AG08396 (cell line): ENCODE data around the gene SIPA1L3.
"Not testable (repeated sequence)": the region's sequence is repeated elsewhere in the genome, so short reads cannot be mapped to it uniquely, and the experiment has no call there.

Experiments used
- DNase-seq: peaks from one replicate; pipeline ENCODE4 v3.0.0; 2012; ENCODE audit warnings: low spot score, mixed read lengths

Gene SIPA1L3

DNA sequence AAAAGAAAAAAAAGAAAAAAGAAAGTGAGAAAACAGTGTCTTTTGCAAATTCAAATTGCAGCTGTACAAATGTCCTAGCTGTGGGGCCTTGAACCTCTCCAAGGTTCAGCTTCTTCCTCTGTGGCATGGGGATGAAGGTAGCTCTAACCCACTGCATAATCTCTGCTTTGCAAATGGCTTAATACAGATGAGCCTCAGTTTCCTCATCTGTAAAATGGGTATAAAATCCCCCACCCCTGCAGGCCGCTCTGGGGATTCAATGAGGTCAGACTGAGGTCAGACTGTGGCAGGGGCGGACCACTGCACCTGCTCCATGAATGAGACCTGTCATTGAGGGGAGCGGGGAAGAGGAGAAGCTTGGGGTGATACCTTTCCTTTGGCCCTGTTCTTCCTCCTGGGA is 311.2 kb downstream of the SIPA1L3 start:
- no peak for DNase-seq

DNA sequence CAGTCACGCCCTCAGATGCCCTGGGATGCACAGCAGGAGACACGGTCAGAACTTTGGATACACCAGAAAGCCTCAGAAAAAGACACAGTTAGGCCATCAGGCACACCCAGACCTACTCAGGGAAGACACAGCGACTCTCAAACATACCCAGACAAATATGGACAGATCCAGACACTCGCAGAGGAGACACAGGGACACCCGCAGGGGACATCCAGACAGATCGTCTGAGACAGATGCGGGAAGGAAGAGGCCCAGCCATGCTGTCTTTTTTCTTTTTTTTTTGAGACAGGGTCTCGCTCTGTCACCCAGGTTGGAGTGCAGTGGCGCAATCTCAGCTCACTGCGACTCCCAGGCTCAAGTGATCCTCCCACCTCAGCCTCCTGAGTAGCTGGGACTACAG is 312.2 kb downstream of the SIPA1L3 start:
- no peak for DNase-seq

DNA sequence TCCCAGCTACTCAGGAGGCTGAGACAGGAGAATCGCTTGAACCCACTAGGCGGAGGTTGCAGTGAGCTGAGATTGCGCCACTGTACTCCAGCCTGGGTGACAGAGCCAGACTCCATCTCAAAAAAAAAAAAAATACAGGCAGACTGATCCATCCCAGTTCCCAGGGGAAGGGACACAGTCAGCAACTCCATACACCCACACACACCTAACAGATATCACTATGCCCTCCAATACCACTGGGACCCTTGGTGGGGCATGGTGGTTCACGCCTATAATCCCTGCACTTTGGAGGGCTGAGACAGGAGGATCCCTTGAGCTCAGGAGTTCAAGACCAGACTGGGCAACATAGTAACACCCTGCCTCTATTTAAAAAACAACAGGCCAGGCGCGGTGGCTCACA is 314.4 kb downstream of the SIPA1L3 start:
- DNase-seq = no peak

DNA sequence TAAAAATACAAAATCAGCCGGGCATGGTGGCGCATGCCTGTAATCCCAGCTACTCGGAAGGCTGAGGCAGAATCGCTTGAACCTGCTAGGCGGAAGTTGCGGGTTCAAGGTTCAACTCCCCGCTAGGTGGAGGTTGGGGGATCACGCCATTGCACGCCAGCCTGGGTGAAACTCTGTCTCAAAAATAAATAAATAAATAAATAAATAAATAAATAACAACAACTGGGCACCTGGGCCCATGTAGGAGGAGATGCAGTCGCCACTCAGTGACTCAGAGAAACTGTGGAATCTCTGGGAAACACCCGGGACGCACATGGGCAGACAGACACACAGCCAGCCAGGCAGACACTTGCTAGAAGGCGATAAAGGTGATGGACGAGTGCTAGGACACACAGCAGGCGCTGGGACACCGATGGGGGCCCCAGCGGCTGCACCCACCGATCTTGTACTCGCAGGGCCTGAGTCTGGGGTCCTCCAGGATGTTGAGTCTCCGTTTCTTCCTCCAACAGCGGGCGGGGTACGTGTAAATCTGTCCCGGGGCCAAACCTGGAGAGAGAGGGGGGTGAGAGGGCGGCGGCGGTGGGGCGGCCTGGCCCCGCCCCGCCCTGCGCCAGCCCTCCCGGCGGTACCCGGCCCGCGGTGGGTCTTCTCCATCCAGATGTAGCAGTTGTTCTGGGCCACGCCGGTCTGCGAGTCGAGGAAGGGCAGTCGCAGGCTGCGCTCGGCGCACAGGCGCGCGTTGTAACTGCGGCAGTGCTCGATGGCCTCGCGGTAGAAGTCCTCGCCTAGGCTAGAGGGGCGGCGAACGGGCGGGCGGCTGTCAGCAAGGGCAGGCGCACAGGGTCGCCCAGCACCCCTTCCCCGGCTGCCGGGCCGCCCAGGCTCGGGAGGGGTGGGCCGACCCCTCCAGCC is 315.2 kb downstream of the SIPA1L3 start:
- DNase-seq = no peak

DNA sequence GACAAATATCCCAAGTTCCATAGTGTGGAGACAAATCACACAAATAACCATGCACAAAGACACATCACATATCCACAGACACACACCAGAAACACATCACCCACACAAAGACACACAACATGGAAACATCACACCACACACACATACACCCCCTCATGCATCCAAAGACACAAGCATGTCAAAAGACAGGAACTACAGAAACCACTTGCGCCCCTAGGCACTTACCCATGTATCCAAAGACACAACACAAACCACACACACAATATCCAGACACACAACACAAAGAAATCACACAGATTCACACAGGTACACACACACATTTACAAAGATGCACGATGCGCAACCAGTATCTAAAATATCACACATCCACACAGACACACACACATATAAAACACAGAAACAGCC is 316.1 kb downstream of the SIPA1L3 start:
- no peak for DNase-seq

DNA sequence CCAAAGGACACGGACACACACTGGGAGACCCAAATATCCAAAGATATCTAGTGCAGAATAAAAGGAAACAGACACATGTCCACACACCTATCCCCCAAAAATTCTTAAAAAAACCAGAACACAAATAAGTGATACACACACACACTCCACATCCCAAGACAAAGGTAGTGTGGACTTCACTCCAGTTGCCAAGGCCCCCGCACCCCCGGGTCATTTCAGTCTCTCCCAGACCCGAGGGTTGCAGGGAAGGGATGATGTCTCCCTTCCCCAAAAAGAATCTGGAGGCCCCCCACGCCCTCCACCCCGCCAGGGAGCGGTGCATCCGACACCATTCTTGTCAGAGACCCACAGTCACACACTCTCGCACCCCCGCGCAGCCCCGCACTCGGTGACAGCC is 316.6 kb downstream of the SIPA1L3 start:
- no peak for DNase-seq

DNA sequence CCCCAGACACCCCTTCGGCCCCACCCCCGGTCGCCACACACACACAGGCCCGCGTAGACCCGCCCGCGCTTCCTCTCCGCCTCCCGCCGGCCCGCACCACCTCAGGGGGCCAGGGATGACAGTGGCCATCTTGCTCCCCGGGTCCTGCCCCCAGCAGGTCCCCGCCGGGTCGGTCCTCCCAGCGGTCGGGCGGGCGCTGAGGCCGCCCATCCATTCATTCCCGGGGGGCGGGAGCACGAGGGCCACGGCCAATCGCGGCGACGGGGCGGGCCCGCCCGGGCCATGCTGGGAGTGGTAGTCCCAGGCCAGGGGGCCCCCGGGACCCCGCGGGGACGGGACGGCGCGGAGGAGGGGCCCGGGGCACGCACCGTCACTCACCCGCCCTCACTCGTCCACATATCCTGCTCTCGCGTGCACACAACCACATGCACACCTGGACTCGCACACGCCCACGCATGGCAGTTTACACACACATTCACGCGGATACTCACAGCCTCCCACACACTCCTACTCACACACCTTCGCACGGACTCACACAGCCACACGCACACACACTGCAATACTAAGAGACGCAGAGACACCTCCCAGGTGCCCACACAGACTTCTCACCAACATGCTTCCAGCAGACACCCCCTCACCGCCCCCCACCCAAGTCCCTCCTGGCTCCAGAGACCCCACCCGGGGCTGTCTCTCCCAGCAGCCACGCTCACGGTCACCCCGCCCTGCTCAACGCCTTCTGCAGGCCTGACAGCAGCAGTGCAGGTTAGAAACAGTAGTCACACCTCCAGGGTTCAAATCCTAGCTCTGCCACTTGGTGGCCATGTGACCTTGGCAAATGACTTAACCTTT is 317.2 kb downstream of the SIPA1L3 start, which contains the start of gene DPF1:
DPF1 (minus strand) TSS at position 209 of the 849 bp plus-strand sequence; CDS start at position 129, 80 bp downstream.
- peak; percentile 97 for DNase-seq

DNA sequence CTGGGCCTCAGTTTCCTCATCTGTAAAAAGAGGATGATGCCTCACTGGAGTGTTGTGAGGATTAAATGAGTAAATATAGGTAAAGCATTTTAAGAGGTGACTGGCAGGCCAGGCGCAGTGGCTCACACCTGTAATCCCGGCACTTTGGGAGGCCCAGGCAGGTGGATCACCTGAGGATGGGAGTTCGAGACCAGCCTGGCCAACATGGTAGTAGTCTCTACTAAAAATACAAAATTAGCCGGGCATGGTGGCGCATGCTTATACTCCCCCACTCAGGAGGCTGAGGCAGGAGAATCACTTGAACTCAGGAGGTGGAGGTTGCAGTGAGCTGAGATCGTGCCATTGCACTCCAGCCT is 317.8 kb downstream of the SIPA1L3 start:
- DNase-seq = not testable (repeated sequence)

DNA sequence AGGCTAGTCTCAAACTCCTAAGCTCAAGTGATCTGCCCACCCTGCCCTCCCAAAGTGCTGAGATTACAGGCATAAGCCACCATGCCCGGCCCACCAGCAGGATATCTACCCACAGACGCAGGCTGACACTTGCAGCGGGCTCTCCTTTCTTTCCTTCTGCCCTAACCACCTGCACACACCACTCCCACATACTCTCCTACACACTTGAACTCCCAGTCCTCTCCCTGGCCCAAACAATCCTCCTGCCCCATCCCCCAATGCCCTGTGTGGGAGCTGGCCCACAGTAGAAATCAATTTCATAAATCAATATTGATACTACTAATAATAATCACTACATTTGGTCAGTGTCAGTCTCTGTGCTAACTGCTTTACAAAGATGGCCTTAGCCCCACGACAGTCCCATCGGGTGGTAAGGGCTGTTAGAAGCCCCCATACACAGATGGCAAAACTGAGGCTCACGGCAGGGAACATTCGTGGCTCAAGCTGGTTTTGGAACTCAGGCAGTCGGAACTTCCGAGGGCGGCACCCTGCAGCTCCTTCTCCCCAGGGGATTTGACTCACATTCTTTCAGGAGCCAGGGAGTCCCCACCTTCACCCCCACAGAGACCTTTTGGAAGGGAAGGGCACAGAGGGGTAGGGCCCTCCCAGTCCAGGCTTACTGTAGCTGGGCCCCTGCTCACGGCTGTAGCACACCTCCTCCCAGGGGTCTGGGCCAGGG is 320.4 kb downstream of the SIPA1L3 start:
- DNase-seq = no peak

DNA sequence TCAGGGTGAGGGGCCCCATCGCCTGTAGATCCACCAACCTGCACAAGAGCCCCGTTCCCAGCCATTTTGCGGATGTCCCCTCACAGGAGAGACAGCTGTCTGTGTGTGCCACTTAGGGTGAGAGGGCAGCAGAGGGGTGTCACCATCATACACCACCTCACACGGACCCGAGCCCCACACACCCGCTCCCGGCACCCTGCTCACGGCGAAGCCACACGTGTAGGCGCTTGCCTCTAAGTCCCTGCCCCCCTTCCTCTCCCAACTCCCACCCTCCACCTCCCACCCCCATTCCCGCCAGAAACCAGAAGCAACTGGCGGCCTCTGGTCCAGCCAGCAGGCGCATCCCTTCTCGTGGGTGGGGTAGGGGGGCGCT is 321.0 kb downstream of the SIPA1L3 start:
- DNase-seq = no peak

DNA sequence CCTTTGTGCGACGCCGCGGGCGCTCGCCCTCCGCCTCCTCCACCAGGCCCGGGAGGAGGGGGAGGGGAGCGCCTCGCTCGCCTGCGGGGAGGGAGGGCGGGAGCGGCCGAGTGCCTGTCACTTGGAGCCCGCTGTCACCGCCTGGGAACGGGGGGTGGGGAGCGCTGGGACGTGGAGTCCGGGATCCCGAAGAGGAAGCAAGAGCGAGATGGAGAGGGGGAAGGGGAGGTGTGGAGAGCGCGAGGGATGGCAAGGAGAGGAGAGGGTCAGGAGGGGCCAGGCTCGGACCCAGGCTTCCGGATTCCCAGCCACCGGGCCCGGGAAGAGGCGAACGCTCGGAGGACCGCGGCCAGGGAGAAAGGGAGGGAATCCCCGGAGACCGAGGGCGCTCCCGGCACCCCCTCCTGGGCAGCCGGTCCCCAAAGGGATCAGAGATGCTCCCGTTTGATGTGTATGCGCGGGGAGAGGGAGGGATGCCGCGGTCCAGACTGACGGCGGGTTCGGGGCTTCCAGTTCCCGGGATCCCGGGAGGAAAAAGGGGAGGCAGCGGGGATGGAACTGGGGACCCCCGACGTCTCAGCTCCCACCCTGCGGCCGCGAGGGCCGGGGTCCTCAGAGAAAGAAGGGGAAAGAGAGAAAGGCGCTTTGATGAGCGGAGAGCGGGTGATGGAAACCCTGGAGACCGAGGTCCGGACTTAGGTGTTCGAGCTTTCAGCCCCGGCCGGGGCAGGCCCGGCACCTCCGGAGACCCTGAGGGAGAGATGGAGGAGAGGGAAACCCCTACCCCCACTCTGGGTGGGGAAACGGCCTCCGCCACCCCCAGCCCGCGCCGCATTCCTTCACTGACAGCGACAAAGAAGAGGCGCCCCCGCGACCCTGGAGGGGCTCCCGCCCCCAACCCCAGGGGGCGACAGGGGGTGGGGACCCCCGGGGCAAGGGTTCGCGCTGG is 321.8 kb downstream of the SIPA1L3 start:
- peak; percentile 55 for DNase-seq

DNA sequence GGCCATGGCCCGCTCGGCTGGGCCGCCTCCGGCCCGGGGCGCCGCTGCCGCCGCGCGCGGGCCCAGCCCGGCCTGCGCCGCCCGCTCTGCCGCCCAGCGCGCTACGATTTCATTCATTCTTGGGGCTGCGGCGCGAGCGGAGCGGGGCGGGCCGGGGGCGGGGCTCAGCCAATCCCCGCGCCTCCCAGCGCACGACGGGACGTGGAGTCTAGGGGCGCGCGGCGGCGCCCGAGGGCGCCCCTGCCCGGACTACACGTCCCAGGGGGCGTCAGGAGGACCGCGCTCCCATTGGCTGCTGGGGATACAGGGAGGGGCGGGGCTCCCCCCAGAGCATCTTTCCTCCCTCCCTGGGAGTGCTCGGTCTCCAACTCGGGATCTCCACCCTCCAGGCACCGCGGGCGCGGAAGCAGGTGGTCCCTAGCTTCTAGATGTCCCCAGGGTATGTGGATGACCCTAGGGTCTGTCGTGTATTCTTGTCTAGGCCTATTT is 322.6 kb downstream of the SIPA1L3 start:
- peak; percentile 96 for DNase-seq

DNA sequence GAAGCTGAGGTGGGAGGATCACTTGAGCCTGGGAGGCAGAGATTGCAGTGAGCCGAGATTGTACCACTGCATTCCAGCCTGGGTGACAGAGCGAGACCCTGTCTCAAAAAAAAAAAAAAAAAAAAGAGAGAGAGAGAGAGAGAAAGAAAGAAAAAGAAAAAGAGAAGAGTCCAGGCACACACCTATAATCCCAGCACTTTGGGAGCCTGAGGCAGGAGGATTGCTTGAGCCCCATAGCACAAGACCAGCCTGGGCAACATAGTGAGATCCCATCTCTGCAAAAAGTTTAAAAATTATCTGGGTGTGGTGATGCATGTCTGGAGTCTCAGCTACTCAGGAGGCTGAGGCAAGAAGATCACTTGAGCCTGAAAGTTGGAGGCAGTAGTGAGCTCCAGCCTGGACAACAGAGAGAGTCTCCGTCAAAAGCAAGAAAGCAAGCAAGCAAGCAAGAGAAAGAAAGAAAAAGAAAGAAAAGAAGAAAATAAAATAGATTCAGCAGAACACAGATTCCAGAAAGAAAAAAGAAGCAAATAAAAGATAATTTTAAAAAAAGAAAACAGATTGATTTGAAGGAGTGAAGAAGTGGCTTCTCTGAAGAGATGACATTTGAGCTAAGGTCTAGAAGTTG is 323.6 kb downstream of the SIPA1L3 start:
- DNase-seq = not testable (repeated sequence)

DNA sequence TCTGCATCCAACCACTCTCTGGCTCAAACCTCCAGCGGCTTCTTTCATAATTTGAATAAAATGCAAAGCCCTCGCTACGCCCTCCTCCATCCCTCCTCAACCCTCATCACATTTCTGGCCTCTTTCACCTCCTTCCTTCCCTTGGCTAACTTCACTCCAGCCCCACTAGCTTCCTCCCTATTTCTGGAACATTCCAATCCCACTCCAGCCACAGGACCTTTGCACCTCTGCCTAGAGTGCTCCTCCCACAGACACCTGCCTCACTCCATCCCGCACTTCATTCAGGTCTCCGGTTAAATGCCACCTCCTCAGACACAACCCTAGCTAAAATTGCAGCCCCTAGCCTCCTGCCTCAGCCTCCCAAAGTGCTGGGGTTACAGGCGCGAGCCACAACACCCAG is 324.9 kb downstream of the SIPA1L3 start:
- DNase-seq = no peak

DNA sequence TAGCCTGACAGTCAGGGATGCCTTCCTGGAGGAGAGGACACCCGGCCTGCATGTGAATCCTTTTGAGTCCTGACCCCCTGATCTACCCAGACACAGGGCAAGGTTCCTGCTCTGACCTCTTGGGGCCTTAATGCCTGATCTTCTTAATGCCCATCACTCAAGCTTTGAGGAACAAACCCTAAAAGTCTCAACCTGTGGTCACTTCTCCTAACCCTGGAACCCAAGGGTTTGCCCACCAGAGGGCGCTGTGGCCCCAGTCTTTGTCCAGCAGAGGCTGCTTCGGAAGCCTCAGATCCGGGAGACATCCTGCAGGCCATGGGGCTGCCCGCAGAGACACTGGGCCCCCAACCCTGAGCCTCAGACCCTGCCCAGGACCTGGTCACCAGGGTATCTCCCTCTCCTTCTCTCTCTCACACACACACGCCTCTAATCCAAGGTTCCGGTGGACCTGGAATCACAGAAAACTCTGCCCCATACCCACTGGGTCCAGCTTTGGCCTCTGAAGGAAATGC is 326.8 kb downstream of the SIPA1L3 start:
- DNase-seq = peak; percentile 84

DNA sequence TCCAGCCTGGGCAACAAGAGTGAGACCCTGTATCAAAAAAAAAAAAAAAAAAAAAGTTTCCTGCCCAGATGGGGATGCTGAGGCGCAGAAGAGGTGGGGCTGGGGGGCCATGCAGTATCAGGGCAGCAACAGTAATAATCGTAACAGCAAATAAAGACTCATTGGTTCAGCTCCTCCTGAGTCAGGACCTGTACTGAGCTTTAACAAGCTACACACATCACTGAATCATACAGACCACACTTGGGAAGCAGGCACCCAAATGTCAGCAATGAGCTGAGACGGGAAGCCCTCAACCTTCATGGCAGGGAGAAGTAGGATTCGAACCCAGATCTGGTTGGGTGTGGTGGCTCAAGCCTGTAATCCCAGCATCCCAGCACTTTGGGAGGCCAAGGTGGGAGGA is 327.6 kb downstream of the SIPA1L3 start:
- no peak for DNase-seq

DNA sequence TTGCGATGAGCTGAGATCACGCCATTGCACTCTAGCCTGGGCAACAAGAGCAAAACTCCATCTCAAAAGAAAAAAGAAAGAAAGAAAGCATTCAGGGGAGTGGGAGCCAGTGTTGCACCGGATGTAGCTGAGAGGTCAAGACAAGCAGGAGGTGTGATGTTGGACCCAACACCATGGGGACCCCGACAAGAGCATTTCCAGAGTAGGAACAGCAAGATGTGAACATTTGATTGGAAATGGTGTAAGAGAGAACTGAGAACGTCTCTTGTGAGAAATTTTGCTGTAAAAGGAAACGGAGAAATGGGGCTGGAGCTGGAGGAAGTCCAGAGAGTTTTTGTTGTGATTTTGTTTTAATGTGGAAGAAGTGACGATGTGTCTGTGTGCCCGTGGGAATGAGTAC is 332.8 kb downstream of the SIPA1L3 start:
- DNase-seq = no peak

DNA sequence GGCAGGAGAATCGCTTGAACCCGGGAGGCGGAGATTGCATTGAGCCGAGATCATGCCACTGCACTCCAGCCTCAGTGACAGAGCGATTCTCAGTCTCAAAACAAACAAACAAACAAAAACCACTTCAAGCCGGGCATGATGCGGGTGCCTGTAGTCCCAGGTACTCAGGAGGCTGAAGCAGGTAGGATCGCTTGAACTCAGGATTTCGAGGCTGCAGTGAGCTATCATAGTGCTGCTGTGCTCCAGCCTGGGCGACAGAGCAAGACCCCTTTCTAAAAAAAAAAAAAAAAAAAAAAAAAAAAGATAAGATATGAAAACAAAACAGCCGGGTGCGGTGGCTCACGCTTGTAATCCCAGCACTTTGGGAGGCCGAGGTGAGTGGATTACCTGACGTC is 336.3 kb downstream of the SIPA1L3 start:
- DNase-seq = no peak

DNA sequence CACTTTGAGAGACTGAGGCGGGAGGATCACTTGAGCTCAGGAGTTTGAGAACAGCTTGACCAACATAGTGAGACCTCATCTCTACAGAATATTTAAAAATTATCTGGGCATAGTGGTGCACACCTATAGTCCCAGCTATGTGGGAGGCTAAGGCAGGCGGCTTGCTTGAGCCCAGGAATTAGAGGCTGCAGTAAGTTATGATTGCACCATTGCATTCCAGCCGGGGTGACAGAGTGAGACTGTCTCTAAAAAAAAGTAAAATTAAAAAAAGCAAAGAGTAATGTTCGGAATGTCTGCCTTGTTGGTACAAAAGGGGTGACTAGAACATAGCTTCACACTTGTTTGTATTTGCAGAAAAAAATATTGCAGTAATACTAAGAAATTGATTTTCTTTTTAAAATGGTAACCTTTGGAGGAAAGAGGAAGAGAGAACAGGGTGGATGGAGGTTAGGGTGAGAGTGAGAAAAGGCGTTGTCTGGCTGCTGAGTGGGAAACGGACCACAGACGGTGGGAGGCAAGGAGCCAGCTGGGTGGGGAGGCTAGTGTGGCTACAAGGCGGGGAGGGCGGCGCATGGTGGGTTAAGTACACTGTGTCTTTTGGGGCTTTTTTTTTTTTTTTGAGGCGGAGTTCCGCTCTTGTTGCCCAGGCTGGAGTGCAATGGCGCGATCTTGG is 339.0 kb downstream of the SIPA1L3 start:
- DNase-seq = no peak

DNA sequence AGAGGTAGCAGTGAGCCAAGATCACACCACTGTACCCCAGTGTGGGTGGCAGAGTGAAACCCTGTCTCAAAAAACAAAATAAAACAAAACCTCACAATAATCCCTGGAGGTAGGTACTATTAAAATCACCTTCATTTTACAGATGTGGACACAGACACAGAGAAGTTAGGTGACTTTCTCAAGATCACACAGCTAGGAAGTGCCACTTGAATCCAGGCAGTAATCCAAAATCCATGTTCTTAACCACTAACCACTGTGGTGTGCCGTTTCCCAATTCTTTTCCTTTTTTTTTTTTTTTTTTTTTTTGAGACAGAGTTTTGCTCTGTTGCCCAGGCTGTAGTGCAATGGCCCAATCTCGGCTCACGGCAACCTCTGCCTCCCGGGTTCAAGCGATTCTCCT is 340.1 kb downstream of the SIPA1L3 start:
- DNase-seq = no peak
